Uterus (tissue), 2 donors: ENCODE data around the gene RNPS1.

ENCODE experiments used
- POLR2A ChIP-seq, 2 donors: fragments of 450-650 bp; IDR thresholded peaks; one replicate each; pipeline ENCODE4 v1.6.1; 2016; ENCODE audit warnings: antibody characterized with exemption in 2 of 2, mild to moderate bottlenecking in 1 of 2, moderate library complexity in 1 of 2
- TF ChIP-seq, protein P1 (sequence below), 4 experiments: fragments of 200-600 bp in 2 of 4; fragments of 450-650 bp in 2 of 4; sonication (generic) in 2 of 4; IDR thresholded peaks; one replicate each; pipeline ENCODE4 v1.5.1; 2016 to 2019; ENCODE audit warnings: antibody characterized with exemption in 4 of 4, mild to moderate bottlenecking in 2 of 4, moderate library complexity in 1 of 4

DNA sequence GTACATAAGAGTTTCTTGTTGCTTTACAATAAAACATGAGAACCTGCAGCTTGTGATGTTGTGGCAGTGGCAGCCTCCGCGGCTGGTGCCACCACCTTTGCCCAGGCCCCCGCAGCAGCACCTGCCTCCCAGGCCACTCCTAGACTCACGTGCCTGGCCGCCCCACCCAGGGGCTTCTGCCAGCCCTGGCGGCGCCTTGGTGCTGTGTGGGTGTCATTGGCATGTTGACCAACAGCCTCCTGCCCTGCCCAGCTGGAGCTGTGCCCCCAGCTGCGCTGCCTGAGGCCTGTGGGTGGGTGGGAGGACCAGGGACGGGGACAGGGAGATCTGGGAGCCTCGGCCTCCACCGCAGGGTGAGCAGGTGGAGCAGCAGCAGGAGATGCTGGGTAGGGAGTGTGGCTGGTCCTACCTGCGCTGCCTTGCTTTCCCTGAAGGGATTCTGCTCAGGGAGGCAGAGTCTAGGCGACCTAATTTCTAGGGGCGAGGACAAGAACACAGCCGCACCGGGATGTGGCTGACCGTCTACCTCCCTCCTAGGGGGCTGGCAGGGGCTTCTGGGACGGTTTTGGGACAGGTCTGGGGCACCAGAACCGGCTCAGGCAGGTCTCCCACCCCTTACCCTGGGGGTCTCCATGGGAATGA is 32.1 kb downstream of the RNPS1 start:
- no peak for TF ChIP-seq POLR2A (IDR thresholded peaks at IDR 0.05)
- TF ChIP-seq, protein P1, sequence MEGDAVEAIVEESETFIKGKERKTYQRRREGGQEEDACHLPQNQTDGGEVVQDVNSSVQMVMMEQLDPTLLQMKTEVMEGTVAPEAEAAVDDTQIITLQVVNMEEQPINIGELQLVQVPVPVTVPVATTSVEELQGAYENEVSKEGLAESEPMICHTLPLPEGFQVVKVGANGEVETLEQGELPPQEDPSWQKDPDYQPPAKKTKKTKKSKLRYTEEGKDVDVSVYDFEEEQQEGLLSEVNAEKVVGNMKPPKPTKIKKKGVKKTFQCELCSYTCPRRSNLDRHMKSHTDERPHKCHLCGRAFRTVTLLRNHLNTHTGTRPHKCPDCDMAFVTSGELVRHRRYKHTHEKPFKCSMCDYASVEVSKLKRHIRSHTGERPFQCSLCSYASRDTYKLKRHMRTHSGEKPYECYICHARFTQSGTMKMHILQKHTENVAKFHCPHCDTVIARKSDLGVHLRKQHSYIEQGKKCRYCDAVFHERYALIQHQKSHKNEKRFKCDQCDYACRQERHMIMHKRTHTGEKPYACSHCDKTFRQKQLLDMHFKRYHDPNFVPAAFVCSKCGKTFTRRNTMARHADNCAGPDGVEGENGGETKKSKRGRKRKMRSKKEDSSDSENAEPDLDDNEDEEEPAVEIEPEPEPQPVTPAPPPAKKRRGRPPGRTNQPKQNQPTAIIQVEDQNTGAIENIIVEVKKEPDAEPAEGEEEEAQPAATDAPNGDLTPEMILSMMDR (IDR thresholded peaks at IDR 0.05) = no peak
